Lower leg skin (tissue), 3 donors: Measurements from ENCODE around the gene TMA7.

ENCODE experiments used
- POLR2A ChIP-seq, 2 donors: fragments of 450-650 bp; IDR thresholded peaks; one replicate each; pipeline ENCODE4 v1.6.1; 2016 to 2017; ENCODE audit warnings: antibody characterized with exemption in 2 of 2, mild to moderate bottlenecking in 1 of 2, moderate library complexity in 1 of 2
- TF ChIP-seq, protein P1 (sequence below), 3 donors: fragments of 450-650 bp; IDR thresholded peaks; one replicate each; pipeline ENCODE4 v1.5.1; 2016; ENCODE audit warnings: antibody characterized with exemption in 3 of 3, mild to moderate bottlenecking in 3 of 3, moderate library complexity in 2 of 3

DNA sequence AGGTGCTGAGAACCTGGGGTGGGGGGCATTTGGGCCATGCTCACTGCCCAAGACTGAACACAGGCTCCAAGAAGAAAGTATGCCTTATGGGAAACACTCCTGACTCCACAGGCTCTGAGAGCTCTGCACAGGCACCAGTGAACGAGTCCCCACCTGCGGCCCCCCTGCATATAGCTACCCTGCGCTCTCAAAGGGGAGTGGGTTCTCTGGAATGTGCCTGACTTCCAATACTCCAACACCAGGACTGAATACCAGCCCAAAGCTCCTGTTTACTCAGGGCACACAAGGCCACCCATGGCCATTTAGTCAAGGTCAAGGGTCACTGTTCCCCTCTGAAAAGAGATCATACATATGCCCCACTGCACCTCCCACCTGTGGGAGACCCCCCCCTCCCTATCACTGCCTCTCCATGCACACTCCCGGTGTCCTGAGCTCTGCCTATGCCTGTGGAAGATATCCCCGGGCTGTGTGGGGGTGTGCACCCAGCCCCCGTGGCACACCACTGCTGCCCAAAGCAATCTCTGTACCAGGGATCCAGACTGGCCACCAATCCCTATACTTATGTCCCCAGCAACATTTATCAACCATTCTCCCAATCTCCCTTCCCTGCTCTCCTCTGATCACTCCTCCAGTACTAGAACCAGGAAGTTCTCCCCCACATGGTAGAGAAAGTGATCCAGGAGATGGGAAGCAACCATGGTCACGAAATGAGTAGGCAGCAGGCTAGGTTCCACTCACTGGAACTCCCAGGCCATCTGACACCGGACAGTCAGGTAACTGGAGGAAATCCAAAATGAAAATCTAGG, 8.6 kb upstream of the TMA7 start:
- no peak for TF ChIP-seq POLR2A (IDR thresholded peaks at IDR 0.05)
- TF ChIP-seq, protein P1, sequence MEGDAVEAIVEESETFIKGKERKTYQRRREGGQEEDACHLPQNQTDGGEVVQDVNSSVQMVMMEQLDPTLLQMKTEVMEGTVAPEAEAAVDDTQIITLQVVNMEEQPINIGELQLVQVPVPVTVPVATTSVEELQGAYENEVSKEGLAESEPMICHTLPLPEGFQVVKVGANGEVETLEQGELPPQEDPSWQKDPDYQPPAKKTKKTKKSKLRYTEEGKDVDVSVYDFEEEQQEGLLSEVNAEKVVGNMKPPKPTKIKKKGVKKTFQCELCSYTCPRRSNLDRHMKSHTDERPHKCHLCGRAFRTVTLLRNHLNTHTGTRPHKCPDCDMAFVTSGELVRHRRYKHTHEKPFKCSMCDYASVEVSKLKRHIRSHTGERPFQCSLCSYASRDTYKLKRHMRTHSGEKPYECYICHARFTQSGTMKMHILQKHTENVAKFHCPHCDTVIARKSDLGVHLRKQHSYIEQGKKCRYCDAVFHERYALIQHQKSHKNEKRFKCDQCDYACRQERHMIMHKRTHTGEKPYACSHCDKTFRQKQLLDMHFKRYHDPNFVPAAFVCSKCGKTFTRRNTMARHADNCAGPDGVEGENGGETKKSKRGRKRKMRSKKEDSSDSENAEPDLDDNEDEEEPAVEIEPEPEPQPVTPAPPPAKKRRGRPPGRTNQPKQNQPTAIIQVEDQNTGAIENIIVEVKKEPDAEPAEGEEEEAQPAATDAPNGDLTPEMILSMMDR (IDR thresholded peaks at IDR 0.05) = no peak
